B cell (primary cell): Measurements from ENCODE around the gene EBLN2. TPM values are rescaled to one million over a fixed set of nuclear protein-coding genes. Genes with fewer than 3 reads are reported as not detected.

ENCODE experiments used
- ATAC-seq: fragments of 200-7000 bp; cut with Tn5 transposase; one replicate; pipeline ENCODE4 v1.10.0; 2021; ENCODE audit warnings: low read depth, mild to moderate bottlenecking, moderate number of reproducible peaks, moderate library complexity
- CTCF ChIA-PET: fragments of 350-600 bp; sonication (Branson Sonifier 250); formaldehyde crosslinking; loops from one replicate; lab custom pipeline; 2021; ENCODE audit warnings: antibody characterized with exemption, inconsistent platforms; lab: Charles Lee
- POLR2A ChIA-PET: fragments of 350-600 bp; sonication (Branson Sonifier 250); formaldehyde crosslinking; loops from one replicate; lab custom pipeline; 2021; ENCODE audit warnings: antibody characterized with exemption; lab: Charles Lee
- DNase-seq: peaks from one replicate; pipeline ENCODE4 v3.0.0; 2013
- H2AFZ ChIP-seq: 2 replicates; pipeline ENCODE4 v1.6.1; 2012; ENCODE audit warnings: mild to moderate bottlenecking, low read depth, low read length; ENCODE audit not compliant: insufficient read depth, poor library complexity, severe bottlenecking
- H3K27ac ChIP-seq, 2 donors: 1 replicate in 1 of 2; 2 replicates in 1 of 2; pipeline ENCODE4 v1.5.1; 2012 to 2013; ENCODE audit warnings: low read length in 2 of 2, mild to moderate bottlenecking in 2 of 2, moderate library complexity in 1 of 2
- H3K27me3 ChIP-seq, 4 experiments: fragments of 200-600 bp in 1 of 4; sonication (generic) in 1 of 4; replicated peaks in 1 of 4; 1 replicate in 2 of 4; 2 replicates in 2 of 4; pipeline versions ENCODE4 v1.6.1 to v1.7.0; 2013 to 2016; ENCODE audit warnings: low read length in 3 of 4, mild to moderate bottlenecking in 2 of 4, mixed read lengths in 1 of 4, moderate library complexity in 1 of 4; ENCODE audit not compliant: insufficient read depth in 4 of 4, control insufficient read depth in 3 of 4; ENCODE audit errors: control extremely low read depth in 1 of 4
- H3K36me3 ChIP-seq, 2 experiments: replicated peaks in 1 of 2; 1 replicate in 1 of 2; 2 replicates in 1 of 2; pipeline versions ENCODE4 v1.6.1 to v1.7.1; 2013; ENCODE audit warnings: low read length in 1 of 2; ENCODE audit not compliant: insufficient read depth in 2 of 2, control insufficient read depth in 1 of 2; ENCODE audit errors: control extremely low read depth in 1 of 2, extremely low read depth in 1 of 2
- H3K4me1 ChIP-seq, 2 donors: fragments of 200-600 bp in 1 of 2; sonication (generic) in 1 of 2; 1 replicate in 1 of 2; 2 replicates in 1 of 2; pipeline versions ENCODE4 v1.5.1 to v1.6.1; 2013 to 2017; ENCODE audit warnings: low read length in 2 of 2; ENCODE audit not compliant: control insufficient read depth in 2 of 2, insufficient read depth in 2 of 2
- H3K4me2 ChIP-seq: replicated peaks from 2 replicates; pipeline ENCODE3; 2012; ENCODE audit warnings: mild to moderate bottlenecking, low read depth, low read length; ENCODE audit not compliant: poor library complexity, severe bottlenecking
- H3K4me3 ChIP-seq, 5 experiments: fragments of 200-600 bp in 1 of 5; sonication (generic) in 1 of 5; 1 replicate in 3 of 5; 2 replicates in 2 of 5; pipeline versions ENCODE4 v1.5.1 to v1.7.0; 2011 to 2016; ENCODE audit warnings: low read length in 4 of 5, mild to moderate bottlenecking in 4 of 5, low read depth in 2 of 5, control low read depth in 1 of 5, moderate library complexity in 1 of 5; ENCODE audit not compliant: insufficient read depth in 1 of 5; ENCODE audit errors: control extremely low read depth in 1 of 5, extremely low read depth in 1 of 5
- H3K79me2 ChIP-seq: fragments of 200-600 bp; sonication (generic); one replicate; pipeline ENCODE4 v1.6.0; 2016; ENCODE audit warnings: low read length; ENCODE audit not compliant: control insufficient read depth, insufficient read depth
- H3K9ac ChIP-seq: fragments of 200-600 bp; sonication (generic); 2 replicates; pipeline ENCODE4 v1.6.1; 2017; ENCODE audit warnings: mild to moderate bottlenecking, low read length, moderate library complexity
- H3K9me3 ChIP-seq, 3 donors: one replicate each; pipeline versions ENCODE4 v1.6.1 to v1.7.1; 2013; ENCODE audit warnings: low read length in 2 of 3; ENCODE audit not compliant: control insufficient read depth in 2 of 3, insufficient read depth in 1 of 3; ENCODE audit errors: control extremely low read depth in 1 of 3
- H4K20me1 ChIP-seq: 2 replicates; pipeline ENCODE4 v1.6.0; 2012; ENCODE audit warnings: mild to moderate bottlenecking, low read length; ENCODE audit not compliant: insufficient read depth, control insufficient read depth, poor library complexity, severe bottlenecking
- H3K27ac Mint-ChIP-seq: one replicate; pipeline ENCODE4 v1.8.0; 2021; ENCODE audit warnings: mixed read lengths
- H3K27me3 Mint-ChIP-seq: one replicate; pipeline ENCODE4 v1.8.0; 2021; ENCODE audit warnings: mixed read lengths
- H3K4me1 Mint-ChIP-seq: one replicate; pipeline ENCODE4 v1.8.0; 2021; ENCODE audit warnings: mixed read lengths
- H3K4me3 Mint-ChIP-seq: one replicate; pipeline ENCODE4 v1.8.0; 2021; ENCODE audit warnings: mixed read lengths
- H3K9me3 Mint-ChIP-seq: one replicate; pipeline ENCODE4 v1.8.0; 2022; ENCODE audit warnings: mixed read lengths; ENCODE audit not compliant: insufficient read depth
- EZH2 ChIP-seq: IDR thresholded peaks from 2 replicates; pipeline ENCODE4 v1.6.1; 2012; ENCODE audit warnings: borderline replicate concordance, low read depth, mild to moderate bottlenecking, moderate library complexity, low read length; ENCODE audit not compliant: insufficient read depth, poor library complexity, severe bottlenecking
- WGBS: methylation state at CpG from one replicate; pipeline ENCODE4 v1.1.5; 2013; ENCODE audit warnings: missing lambda C conversion rate; ENCODE audit not compliant: insufficient coverage; 5-methylcytosine and 5-hydroxymethylcytosine counted together
- intact Hi-C: fragments of 100-400 bp; cut with micrococcal nuclease; formaldehyde crosslinking; loops from one replicate; pipeline ENCODE4 v1.10.0; 2022
- polyA plus RNA-seq: library from polyadenylated mRNA; depleted of rRNA; stranded (reverse); fragments of >200 nt; gene quantifications from 2 replicates; pipeline ENCODE4 v1.2.3, GENCODE V29; 2012
- total RNA-seq, 2 donors: library from RNA; stranded (reverse); fragments of 120-200 nt in 1 of 2; gene quantifications; 1 replicate in 1 of 2; 2 replicates in 1 of 2; pipeline versions ENCODE4 v1.2.3 to v1.2.4, GENCODE V29; 2013 to 2022
- TF ChIP-seq, protein P1 (sequence below): fragments of 200-600 bp; IDR thresholded peaks from one replicate; pipeline ENCODE4 v1.8.0; 2022; ENCODE audit warnings: antibody characterized with exemption, mild to moderate bottlenecking

EBLN2 gene
- total and polyA plus RNA-seq, 2 donors (not counting 1 experiment from before 2014, with no cell fraction given), result 4.5 to 10.2 TPM

- no peaks in the 10 kb centered on the region for H3K9me3 Mint-ChIP-seq
These were observed 36.6 kb upstream of the EBLN2 start for GRCh38 chr3:73024836-73025235.

DNA sequence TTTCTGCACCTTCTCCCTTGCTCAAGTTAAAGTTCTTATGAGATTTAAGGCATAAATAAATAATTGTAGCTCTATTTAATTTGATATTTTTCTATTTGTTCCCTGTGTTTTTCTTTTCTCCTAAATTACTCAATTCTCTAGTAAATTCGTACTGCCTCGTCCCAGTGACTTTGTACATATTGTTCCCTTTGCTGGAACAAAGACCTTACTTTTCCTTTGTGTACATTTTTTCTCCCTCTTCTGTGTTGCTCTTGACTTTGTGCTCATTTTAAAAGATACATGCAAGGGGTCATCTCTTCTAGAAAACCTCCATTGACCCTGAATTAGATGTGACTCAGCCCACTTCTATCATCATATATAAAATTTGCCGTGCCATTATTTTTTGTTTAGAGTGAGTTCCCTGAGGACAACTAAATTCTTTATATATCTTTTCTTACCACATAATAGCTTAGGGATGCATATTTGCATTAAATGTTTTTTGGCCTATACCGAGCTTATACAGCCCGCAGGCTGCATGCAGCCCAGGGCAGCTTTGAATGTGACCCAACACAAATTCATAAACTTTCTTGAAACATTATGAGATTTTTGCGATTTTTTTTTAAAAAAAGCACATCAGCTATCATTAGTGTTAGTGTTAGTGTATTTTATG is 35.2 kb upstream of the EBLN2 start:
- no peak for ATAC-seq

More at GRCh38 chr3:73024836-73025235, 36.6 kb upstream of the EBLN2 start:
- H4K20me1 ChIP-seq, result peaks cover 83% of the 10 kb centered on the region
- ATAC-seq, result no peak
- peaks cover 2 to 6% of the 10 kb centered on the region in 2 experiments for H3K36me3 ChIP-seq
- H3K4me3 ChIP-seq, result no peak overlapping the region
- TF ChIP-seq, protein P1, sequence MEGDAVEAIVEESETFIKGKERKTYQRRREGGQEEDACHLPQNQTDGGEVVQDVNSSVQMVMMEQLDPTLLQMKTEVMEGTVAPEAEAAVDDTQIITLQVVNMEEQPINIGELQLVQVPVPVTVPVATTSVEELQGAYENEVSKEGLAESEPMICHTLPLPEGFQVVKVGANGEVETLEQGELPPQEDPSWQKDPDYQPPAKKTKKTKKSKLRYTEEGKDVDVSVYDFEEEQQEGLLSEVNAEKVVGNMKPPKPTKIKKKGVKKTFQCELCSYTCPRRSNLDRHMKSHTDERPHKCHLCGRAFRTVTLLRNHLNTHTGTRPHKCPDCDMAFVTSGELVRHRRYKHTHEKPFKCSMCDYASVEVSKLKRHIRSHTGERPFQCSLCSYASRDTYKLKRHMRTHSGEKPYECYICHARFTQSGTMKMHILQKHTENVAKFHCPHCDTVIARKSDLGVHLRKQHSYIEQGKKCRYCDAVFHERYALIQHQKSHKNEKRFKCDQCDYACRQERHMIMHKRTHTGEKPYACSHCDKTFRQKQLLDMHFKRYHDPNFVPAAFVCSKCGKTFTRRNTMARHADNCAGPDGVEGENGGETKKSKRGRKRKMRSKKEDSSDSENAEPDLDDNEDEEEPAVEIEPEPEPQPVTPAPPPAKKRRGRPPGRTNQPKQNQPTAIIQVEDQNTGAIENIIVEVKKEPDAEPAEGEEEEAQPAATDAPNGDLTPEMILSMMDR, result no peak
- TF ChIP-seq EZH2, result no peak
- intact Hi-C loops, result no loop called here
- H3K4me1 ChIP-seq, result peaks cover 0 to 9% of the 10 kb centered on the region in 2 donors
- H3K9me3 ChIP-seq, result no peaks in the 10 kb centered on the region
- no peak overlapping the region for H2AFZ ChIP-seq
- H3K79me2 ChIP-seq, result peaks cover 99% of the 10 kb centered on the region
- H3K4me1 Mint-ChIP-seq, result peaks cover 63% of the 10 kb centered on the region
- no peak overlapping the region for H3K27ac Mint-ChIP-seq
- H3K4me3 Mint-ChIP-seq, result no peak overlapping the region
- no peaks in the 10 kb centered on the region for H3K27me3 Mint-ChIP-seq
- H3K9ac ChIP-seq, result no peak overlapping the region
- H3K27me3 ChIP-seq, result no peaks in the 10 kb centered on the region
- CTCF ChIA-PET, result interaction anchor here (0.9 kb wide), 1 partner anchor 31 kb away, joined by 3 read pairs; no protein-coding TSS in a partner anchor
- no peak overlapping the region for H3K27ac ChIP-seq
- no peak overlapping the region for H3K4me2 ChIP-seq
- POLR2A ChIA-PET, result no interaction called here
- no peak for DNase-seq

More for the DNA sequence above, 35.2 kb upstream of the EBLN2 start:
- no peak overlapping the region for H3K4me3 ChIP-seq
- no peak overlapping the region for H2AFZ ChIP-seq
- H3K4me3 Mint-ChIP-seq, result no peak overlapping the region
- no peak overlapping the region for H3K9ac ChIP-seq
- H3K4me1 Mint-ChIP-seq, result peaks cover 66% of the 10 kb centered on the region
- peaks cover 0 to 9% of the 10 kb centered on the region in 2 donors for H3K4me1 ChIP-seq
- POLR2A ChIA-PET, result no interaction called here
- WGBS, result 90% methylated on average over 2 of the region's 6 CpGs
- no peak for DNase-seq
- intact Hi-C loops, result no loop called here
- no peak overlapping the region for H3K27ac Mint-ChIP-seq
- no peaks in the 10 kb centered on the region for H3K27me3 ChIP-seq
- H3K27me3 Mint-ChIP-seq, result no peaks in the 10 kb centered on the region
- peaks cover 2 to 3% of the 10 kb centered on the region in 2 experiments for H3K36me3 ChIP-seq
- no peaks in the 10 kb centered on the region for H3K9me3 ChIP-seq
- H3K9me3 Mint-ChIP-seq, result no peaks in the 10 kb centered on the region
- H4K20me1 ChIP-seq, result peaks cover 84% of the 10 kb centered on the region
- H3K27ac ChIP-seq, result no peak overlapping the region
- CTCF ChIA-PET, result interaction anchor here (1.0 kb wide), 1 partner anchor 1345 kb away, joined by 3 read pairs; no protein-coding TSS in a partner anchor
- H3K4me2 ChIP-seq, result no peak overlapping the region
- no peak for TF ChIP-seq EZH2
- TF ChIP-seq, protein P1, result no peak
- H3K79me2 ChIP-seq, result peaks cover 99% of the 10 kb centered on the region
